ENCODE measurements around the gene NTN1. TPM values are rescaled to one million over a fixed set of nuclear protein-coding genes. Genes with fewer than 3 reads are reported as not detected.
A peak's percentile ranks its signal among the peaks of the same experiment; 100 is the strongest.

The NTN1 gene
- total RNA-seq, 4 donors from 2014 or later: 74.3 to 211 (median 107) TPM

DNA sequence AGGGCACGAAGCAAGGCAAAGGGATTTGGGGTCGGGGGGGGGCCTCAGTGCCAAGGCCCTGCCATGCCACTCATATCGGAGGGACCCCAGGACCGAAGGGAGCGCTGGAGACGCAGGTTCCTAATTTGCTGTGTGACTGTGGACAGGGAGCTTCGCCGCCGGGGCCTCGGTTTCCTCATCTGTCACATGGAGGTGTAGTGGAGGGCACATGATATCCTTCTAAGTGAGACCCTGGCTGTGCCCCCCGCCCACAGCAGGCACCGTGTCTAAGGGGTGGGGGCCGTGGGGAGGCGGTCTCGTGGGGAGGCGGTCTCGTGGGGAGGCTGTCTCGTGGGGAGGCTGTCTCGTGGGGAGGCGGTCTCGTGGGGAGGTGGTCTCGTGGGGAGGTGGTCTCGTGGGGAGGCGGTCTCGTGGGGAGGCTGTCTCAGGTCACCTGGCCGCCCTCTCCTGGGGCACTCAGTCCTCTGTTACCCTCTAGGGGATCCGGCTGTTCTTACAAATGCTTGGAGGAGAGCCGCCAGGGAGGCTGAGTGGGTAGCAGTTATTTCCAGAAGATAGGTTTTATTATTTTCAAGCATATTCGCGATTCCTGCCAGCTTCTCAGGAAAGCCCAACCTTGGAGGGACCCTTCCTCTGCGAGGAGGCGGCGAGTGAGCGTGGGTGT lies 205.0 kb downstream of the NTN1 start:
- H3K27ac ChIP-seq: peak overlapping the region in 3 of 4 donors; percentile 80 to 92 (median 91)

DNA sequence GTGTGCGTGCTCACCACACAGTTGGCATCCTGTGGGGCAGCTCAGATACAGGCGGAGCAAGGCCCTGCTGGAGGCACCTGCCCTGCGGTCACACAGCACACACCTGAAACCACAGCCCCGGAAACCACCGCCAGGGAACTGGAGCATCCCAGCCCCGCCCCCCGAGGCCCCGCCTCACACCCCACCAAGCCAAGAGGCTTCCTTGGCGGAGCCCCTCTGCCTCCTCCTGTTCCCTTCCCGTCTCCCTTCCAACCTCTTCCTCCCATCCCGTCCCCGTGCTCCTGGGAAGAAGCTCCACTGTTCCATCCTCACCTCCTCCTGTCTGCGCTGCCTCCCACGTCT lies 205.5 kb downstream of the NTN1 start:
- Histone ChIP-seq H3K9me3 (no peaks in the 10 kb centered on the region), H3K4me1 (peaks cover 2 to 59% (median 11%) of the 10 kb centered on the region in 3 donors), H3K4me3 (no peak overlapping the region), H3K27me3 (no peaks in the 10 kb centered on the region), H3K27ac (peak overlapping the region in 3 of 4 donors; percentile 80 to 92 (median 91)), H3K36me3 (peaks cover 0 to 14% of the 10 kb centered on the region in 2 donors)
- no peak for ATAC-seq
- no peak for TF ChIP-seq POLR2A (IDR thresholded peaks at IDR 0.05)
- no peak for TF ChIP-seq EP300 (IDR thresholded peaks at IDR 0.05)
- TF ChIP-seq, protein P1, sequence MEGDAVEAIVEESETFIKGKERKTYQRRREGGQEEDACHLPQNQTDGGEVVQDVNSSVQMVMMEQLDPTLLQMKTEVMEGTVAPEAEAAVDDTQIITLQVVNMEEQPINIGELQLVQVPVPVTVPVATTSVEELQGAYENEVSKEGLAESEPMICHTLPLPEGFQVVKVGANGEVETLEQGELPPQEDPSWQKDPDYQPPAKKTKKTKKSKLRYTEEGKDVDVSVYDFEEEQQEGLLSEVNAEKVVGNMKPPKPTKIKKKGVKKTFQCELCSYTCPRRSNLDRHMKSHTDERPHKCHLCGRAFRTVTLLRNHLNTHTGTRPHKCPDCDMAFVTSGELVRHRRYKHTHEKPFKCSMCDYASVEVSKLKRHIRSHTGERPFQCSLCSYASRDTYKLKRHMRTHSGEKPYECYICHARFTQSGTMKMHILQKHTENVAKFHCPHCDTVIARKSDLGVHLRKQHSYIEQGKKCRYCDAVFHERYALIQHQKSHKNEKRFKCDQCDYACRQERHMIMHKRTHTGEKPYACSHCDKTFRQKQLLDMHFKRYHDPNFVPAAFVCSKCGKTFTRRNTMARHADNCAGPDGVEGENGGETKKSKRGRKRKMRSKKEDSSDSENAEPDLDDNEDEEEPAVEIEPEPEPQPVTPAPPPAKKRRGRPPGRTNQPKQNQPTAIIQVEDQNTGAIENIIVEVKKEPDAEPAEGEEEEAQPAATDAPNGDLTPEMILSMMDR (IDR thresholded peaks at IDR 0.05): no peak
- no peak for TF ChIP-seq POLR2AphosphoS5 (IDR thresholded peaks at IDR 0.05)
- WGBS, 2 donors (ENCODE audit: low coverage in 1 of 2): 91% methylated on average over 4 of the region's 14 CpGs; no CpG with 5 or more reads in 1 of the 2 donors

More for the DNA sequence above, 205.0 kb downstream of the NTN1 start:
- Histone ChIP-seq H3K9me3 (no peaks in the 10 kb centered on the region), H3K4me1 (peaks cover 2 to 54% (median 11%) of the 10 kb centered on the region in 3 donors), H3K27me3 (no peaks in the 10 kb centered on the region), H3K4me3 (no peak overlapping the region), H3K36me3 (peaks cover 0 to 19% of the 10 kb centered on the region in 2 donors)
- TF ChIP-seq POLR2AphosphoS5 (IDR thresholded peaks at IDR 0.05): no peak
- TF ChIP-seq EP300 (IDR thresholded peaks at IDR 0.05): no peak
- TF ChIP-seq, protein P1 (IDR thresholded peaks at IDR 0.05): no peak
- TF ChIP-seq POLR2A (IDR thresholded peaks at IDR 0.05): no peak
- no peak for ATAC-seq
- WGBS, 2 donors (ENCODE audit: low coverage in 1 of 2): no CpG with 5 or more reads among the region's 34 CpGs

DNA sequence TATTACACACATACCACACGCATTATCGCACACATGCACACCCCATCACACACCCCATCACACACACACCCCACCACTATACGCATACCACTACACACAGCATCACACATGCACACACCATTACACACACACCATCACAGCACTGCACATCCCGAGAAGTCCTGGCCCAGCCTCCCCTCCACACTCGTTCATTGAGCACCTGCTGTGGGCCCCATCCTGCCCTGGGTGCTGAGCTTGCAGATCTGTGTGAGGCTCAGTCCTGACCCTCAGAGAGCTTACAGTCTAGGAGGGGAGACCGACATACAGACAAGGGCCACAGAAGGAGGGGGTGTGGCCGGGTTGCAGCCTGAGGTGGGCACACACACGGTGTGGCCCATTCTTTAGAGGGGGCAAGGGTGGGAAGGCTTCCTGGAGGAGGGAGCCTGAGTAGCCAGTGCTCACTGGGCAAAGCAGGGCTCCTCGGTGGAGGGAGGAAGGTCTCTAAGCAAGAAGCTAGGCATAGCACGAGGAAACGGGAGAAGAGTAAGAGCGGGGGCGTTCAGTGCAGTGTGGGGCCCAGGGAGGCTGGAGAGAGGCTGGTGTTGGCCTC lies 206.6 kb downstream of the NTN1 start:
- Histone ChIP-seq H3K27me3 (no peaks in the 10 kb centered on the region), H3K4me1 (peaks cover 2 to 70% (median 11%) of the 10 kb centered on the region in 3 donors), H3K4me3 (no peak overlapping the region), H3K27ac (peak overlapping the region; percentile 40 to 92 (median 86)), H3K36me3 (peaks cover 0 to 3% of the 10 kb centered on the region in 2 donors), H3K9me3 (no peaks in the 10 kb centered on the region)
- WGBS, 2 donors (ENCODE audit: low coverage in 1 of 2): 50 to 87% methylated on average over 5 to 6 of the region's 13 CpGs
- peak; percentile 1 for ATAC-seq
- no peak for TF ChIP-seq POLR2A (IDR thresholded peaks at IDR 0.05)
- TF ChIP-seq, protein P1 (IDR thresholded peaks at IDR 0.05): no peak
- no peak for TF ChIP-seq POLR2AphosphoS5 (IDR thresholded peaks at IDR 0.05)
- TF ChIP-seq EP300 (IDR thresholded peaks at IDR 0.05): no peak

DNA sequence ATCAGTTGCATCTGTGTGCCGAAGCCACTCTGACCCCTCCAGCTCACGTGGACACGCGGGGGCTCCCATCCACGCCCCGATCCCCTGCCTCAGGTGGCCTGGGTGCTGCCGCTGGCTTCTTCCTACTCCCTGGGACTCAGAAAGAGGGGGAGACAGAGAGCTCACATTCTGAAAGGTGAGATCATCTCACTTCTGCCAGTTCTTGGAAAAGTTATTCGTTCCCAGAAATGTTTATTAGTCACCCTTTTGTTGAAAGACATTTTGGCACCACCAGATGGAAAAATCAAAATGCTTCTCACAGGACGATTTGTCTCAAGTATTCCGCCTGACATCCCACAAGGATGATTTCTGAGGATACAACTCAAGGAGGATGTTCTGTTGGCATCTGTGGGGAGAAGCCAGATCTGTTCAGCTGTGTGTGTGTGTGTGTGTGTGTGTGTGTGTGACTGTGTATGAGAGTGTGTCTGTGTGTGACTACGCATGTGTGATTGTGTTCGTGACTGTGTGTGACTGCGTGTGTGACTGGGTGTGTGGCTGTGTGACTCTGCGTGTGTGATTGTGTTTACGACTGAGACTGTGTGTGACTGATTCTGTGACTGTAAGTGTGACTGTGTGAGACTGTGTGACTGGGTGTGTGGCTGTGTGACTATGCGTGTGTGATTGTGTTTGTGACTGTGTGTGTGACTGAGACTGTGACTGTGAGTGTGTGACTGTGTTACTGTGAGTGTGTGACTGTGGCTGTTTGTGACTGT lies 207.3 kb downstream of the NTN1 start:
- TF ChIP-seq POLR2A (IDR thresholded peaks at IDR 0.05) (no peak), POLR2AphosphoS5 (IDR thresholded peaks at IDR 0.05) (peak; percentile 98), EP300 (IDR thresholded peaks at IDR 0.05) (no peak)
- TF ChIP-seq, protein P1 (IDR thresholded peaks at IDR 0.05): peak in 1 of 4 experiments; percentile 34
- Histone ChIP-seq H3K9me3 (no peaks in the 10 kb centered on the region), H3K27me3 (no peaks in the 10 kb centered on the region), H3K4me1 (peaks cover 2 to 75% (median 11%) of the 10 kb centered on the region in 3 donors), H3K27ac (peak overlapping the region; percentile 40 to 92 (median 86)), H3K4me3 (no peak overlapping the region), H3K36me3 (no peaks in the 10 kb centered on the region)
- WGBS, 2 donors (ENCODE audit: low coverage in 1 of 2): 12 to 28% methylated on average over 2 to 3 of the region's 16 CpGs
- peak; percentile 80 for ATAC-seq

Measured in gastroesophageal sphincter (tissue), 4 donors.